ENCODE data around the gene ABI3.

GRCh38 chr17:49229076-49229804 lies 18.7 kb downstream of the ABI3 start:
- TF ChIP-seq POLR2A (IDR thresholded peaks at IDR 0.05): no peak
- TF ChIP-seq POLR2AphosphoS5 (IDR thresholded peaks at IDR 0.05): no peak
- TF ChIP-seq CTCF (IDR thresholded peaks at IDR 0.05): no peak
- TF ChIP-seq EP300 (IDR thresholded peaks at IDR 0.05): no peak
